PC-3 (cell line): Measurements from ENCODE around the gene NTNG1. TPM values are rescaled to one million over a fixed set of nuclear protein-coding genes. Genes with fewer than 3 reads are reported as not detected.
A peak's percentile ranks its signal among the peaks of the same experiment; 100 is the strongest.

Experiments used
- ATAC-seq: fragments of 200-7000 bp; cut with Tn5 transposase; 2 replicates; pipeline ENCODE4 v1.9.1; 2020; ENCODE audit warnings: mild to moderate bottlenecking, moderate library complexity
- BruUV-seq: library from RNA; stranded (reverse); fragments of 400-500 nt; replicated peaks from 2 replicates; lab custom pipeline; 2021; lab: Mats Ljungman, UMichigan
- CTCF ChIA-PET: fragments of 300-600 bp; sonication (Branson Sonifier 250); formaldehyde crosslinking; loops from one replicate; lab custom pipeline; 2022; ENCODE audit warnings: antibody characterized with exemption; lab: Charles Lee
- POLR2A ChIA-PET: fragments of 300-600 bp; sonication (Branson Sonifier 250); formaldehyde crosslinking; loops from one replicate; lab custom pipeline; 2022; ENCODE audit warnings: antibody characterized with exemption; ENCODE audit not compliant: unreplicated experiment; lab: Charles Lee
- DNase-seq: peaks from one replicate; pipeline ENCODE4 v3.0.0-alpha.2; 2015
- H2AFZ ChIP-seq: fragments of 300-600 bp; sonication (generic); 2 replicates; pipeline ENCODE4 v1.6.0; 2016; ENCODE audit warnings: antibody characterized with exemption, low read length
- H3F3A ChIP-seq: fragments of 300-600 bp; sonication (generic); one replicate; pipeline ENCODE4 v1.6.0; 2017; ENCODE audit warnings: antibody characterized with exemption, low read length, control low read depth, mild to moderate bottlenecking; ENCODE audit not compliant: unreplicated experiment
- H3K27ac ChIP-seq: fragments of 300-600 bp; sonication (generic); 2 replicates; pipeline ENCODE4 v1.5.1; 2016; ENCODE audit warnings: mild to moderate bottlenecking, low read length
- H3K27me3 ChIP-seq: fragments of 300-600 bp; sonication (generic); 2 replicates; pipeline ENCODE4 v1.6.1; 2016; ENCODE audit warnings: low read length, mixed read lengths
- H3K36me3 ChIP-seq: fragments of 300-600 bp; sonication (generic); 2 replicates; pipeline ENCODE4 v1.6.1; 2016; ENCODE audit warnings: low read depth, mixed run types, low read length, mixed read lengths
- H3K4me1 ChIP-seq: fragments of 300-600 bp; sonication (generic); 2 replicates; pipeline ENCODE4 v1.5.1; 2016; ENCODE audit warnings: low read length; ENCODE audit not compliant: insufficient read depth
- H3K4me2 ChIP-seq: fragments of 300-600 bp; sonication (generic); 2 replicates; pipeline ENCODE4 v1.6.0; 2016; ENCODE audit warnings: low read length
- H3K4me3 ChIP-seq: fragments of 300-600 bp; sonication (generic); 2 replicates; pipeline ENCODE4 v1.5.1; 2016; ENCODE audit warnings: mild to moderate bottlenecking, low read length, mixed read lengths
- H3K79me2 ChIP-seq: fragments of 300-600 bp; sonication (generic); 2 replicates; pipeline ENCODE4 v1.6.1; 2017; ENCODE audit warnings: low read length, mixed read lengths
- H3K9ac ChIP-seq: fragments of 300-600 bp; sonication (generic); 2 replicates; pipeline ENCODE4 v1.6.0; 2016; ENCODE audit warnings: mild to moderate bottlenecking, low read length
- H3K9me2 ChIP-seq: fragments of 300-600 bp; sonication (generic); replicated peaks from 2 replicates; pipeline ENCODE4 v1.6.1; 2016; ENCODE audit warnings: mixed run types, low read length, mixed read lengths
- H3K9me3 ChIP-seq: fragments of 300-600 bp; sonication (generic); 2 replicates; pipeline ENCODE4 v1.6.1; 2016; ENCODE audit warnings: low read length, mixed read lengths
- H4K20me1 ChIP-seq: fragments of 300-600 bp; sonication (generic); 2 replicates; pipeline ENCODE4 v1.6.1; 2016; ENCODE audit warnings: low read length, mixed read lengths
- EZH2 ChIP-seq: fragments of 300-600 bp; sonication (generic); IDR thresholded peaks from one replicate; pipeline ENCODE4 v1.6.1; 2017; ENCODE audit warnings: antibody characterized with exemption, mild to moderate bottlenecking, low read length; ENCODE audit not compliant: unreplicated experiment
- EZH2phosphoT487 ChIP-seq: fragments of 300-600 bp; sonication (generic); IDR thresholded peaks from 2 replicates; pipeline ENCODE4 v1.6.1; 2018; ENCODE audit warnings: mild to moderate bottlenecking, antibody characterized with exemption, low read length, borderline replicate concordance
- intact Hi-C: fragments of 100-400 bp; cut with micrococcal nuclease; formaldehyde crosslinking; loops from 2 replicates; pipeline ENCODE4 v1.9.0; 2023
- total RNA-seq: library from RNA; depleted of rRNA; stranded (reverse); fragments of >200 nt; gene quantifications from 2 replicates; pipeline ENCODE4 v1.2.3, GENCODE V29; 2014
- TF ChIP-seq, protein P1 (sequence below): fragments of 300-600 bp; sonication (generic); conservative IDR thresholded peaks from 2 replicates; pipeline ENCODE4 v1.5.1; 2017; ENCODE audit warnings: antibody characterized with exemption, low read depth, mild to moderate bottlenecking, low read length

The NTNG1 gene
- total RNA-seq, 1 experiment from 2014 or later, result 6.7 TPM

GRCh38 chr1:107413951-107414350 lies 273.1 kb downstream of the NTNG1 start:
- H4K20me1 ChIP-seq, result no peaks in the 10 kb centered on the region
- intact Hi-C loops, result no loop called here
- H3K4me3 ChIP-seq, result no peak overlapping the region
- ChIA-PET POLR2A (no interaction called here), CTCF (no interaction called here)
- no peaks in the 10 kb centered on the region for H3F3A ChIP-seq
- H3K79me2 ChIP-seq, result no peaks in the 10 kb centered on the region
- peak; percentile 46; the same call in 1 of the 2 replicates for ATAC-seq
- DNase-seq, result peak; percentile 48
- H3K9me3 ChIP-seq, result no peaks in the 10 kb centered on the region
- peaks cover 11% of the 10 kb centered on the region for H3K4me1 ChIP-seq
- no peak overlapping the region for H3K27ac ChIP-seq
- H3K9ac ChIP-seq, result no peak overlapping the region
- BruUV-seq, result no TSS peak
- no peaks in the 10 kb centered on the region for H3K36me3 ChIP-seq
- TF ChIP-seq EZH2 (no peak), EZH2phosphoT487 (no peak)
- TF ChIP-seq, protein P1, sequence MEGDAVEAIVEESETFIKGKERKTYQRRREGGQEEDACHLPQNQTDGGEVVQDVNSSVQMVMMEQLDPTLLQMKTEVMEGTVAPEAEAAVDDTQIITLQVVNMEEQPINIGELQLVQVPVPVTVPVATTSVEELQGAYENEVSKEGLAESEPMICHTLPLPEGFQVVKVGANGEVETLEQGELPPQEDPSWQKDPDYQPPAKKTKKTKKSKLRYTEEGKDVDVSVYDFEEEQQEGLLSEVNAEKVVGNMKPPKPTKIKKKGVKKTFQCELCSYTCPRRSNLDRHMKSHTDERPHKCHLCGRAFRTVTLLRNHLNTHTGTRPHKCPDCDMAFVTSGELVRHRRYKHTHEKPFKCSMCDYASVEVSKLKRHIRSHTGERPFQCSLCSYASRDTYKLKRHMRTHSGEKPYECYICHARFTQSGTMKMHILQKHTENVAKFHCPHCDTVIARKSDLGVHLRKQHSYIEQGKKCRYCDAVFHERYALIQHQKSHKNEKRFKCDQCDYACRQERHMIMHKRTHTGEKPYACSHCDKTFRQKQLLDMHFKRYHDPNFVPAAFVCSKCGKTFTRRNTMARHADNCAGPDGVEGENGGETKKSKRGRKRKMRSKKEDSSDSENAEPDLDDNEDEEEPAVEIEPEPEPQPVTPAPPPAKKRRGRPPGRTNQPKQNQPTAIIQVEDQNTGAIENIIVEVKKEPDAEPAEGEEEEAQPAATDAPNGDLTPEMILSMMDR, result no peak
- H3K9me2 ChIP-seq, result no peaks in the 10 kb centered on the region
- no peak overlapping the region for H2AFZ ChIP-seq
- H3K27me3 ChIP-seq, result no peaks in the 10 kb centered on the region
- peak overlapping the region; percentile 48 for H3K4me2 ChIP-seq

GRCh38 chr1:107414550-107414949 lies 273.7 kb downstream of the NTNG1 start:
- no peaks in the 10 kb centered on the region for H4K20me1 ChIP-seq
- H3K27me3 ChIP-seq, result no peaks in the 10 kb centered on the region
- ATAC-seq (peak; percentile 70), DNase-seq (peak; percentile 47)
- no TSS peak for BruUV-seq
- no peak overlapping the region for H3K9ac ChIP-seq
- H3F3A ChIP-seq, result no peaks in the 10 kb centered on the region
- ChIA-PET POLR2A (no interaction called here), CTCF (no interaction called here)
- TF ChIP-seq EZH2, result no peak
- TF ChIP-seq, protein P1, result no peak
- no peaks in the 10 kb centered on the region for H3K36me3 ChIP-seq
- H2AFZ ChIP-seq, result no peak overlapping the region
- intact Hi-C loops, result no loop called here
- peaks cover 11% of the 10 kb centered on the region for H3K4me1 ChIP-seq
- no peaks in the 10 kb centered on the region for H3K9me3 ChIP-seq
- H3K4me2 ChIP-seq, result peak overlapping the region; percentile 48
- H3K4me3 ChIP-seq, result no peak overlapping the region
- no peaks in the 10 kb centered on the region for H3K9me2 ChIP-seq
- no peak overlapping the region for H3K27ac ChIP-seq
- H3K79me2 ChIP-seq, result no peaks in the 10 kb centered on the region

- Histone ChIP-seq H3K4me1 (peaks cover 11% of the 10 kb centered on the region), H3K4me3 (no peak overlapping the region), H3K9me3 (no peaks in the 10 kb centered on the region), H2AFZ (no peak overlapping the region), H3K9me2 (no peaks in the 10 kb centered on the region), H3F3A (no peaks in the 10 kb centered on the region), H4K20me1 (no peaks in the 10 kb centered on the region), H3K36me3 (no peaks in the 10 kb centered on the region), H3K9ac (no peak overlapping the region), H3K27ac (no peak overlapping the region), H3K79me2 (no peaks in the 10 kb centered on the region), H3K27me3 (no peaks in the 10 kb centered on the region), H3K4me2 (no peak overlapping the region)
- no TSS peak for BruUV-seq
- CTCF ChIA-PET, result no interaction called here
- no peak for DNase-seq
- TF ChIP-seq EZH2phosphoT487 (no peak), EZH2 (no peak)
- TF ChIP-seq, protein P1, result no peak
- intact Hi-C loops, result no loop called here
- POLR2A ChIA-PET, result no interaction called here
- ATAC-seq, result no peak
These were observed 274.4 kb downstream of the NTNG1 start for GRCh38 chr1:107415241-107415640.
